IMR-90 (cell line): Measurements from ENCODE around the gene GALR1. TPM values are rescaled to one million over a fixed set of nuclear protein-coding genes. Genes with fewer than 3 reads are reported as not detected.

Source experiments
- ATAC-seq: fragments of 200-7000 bp; cut with Tn5 transposase; 2 replicates; pipeline ENCODE4 v1.9.1; 2020; ENCODE audit warnings: low read depth, mild to moderate bottlenecking, moderate library complexity
- BruUV-seq: library from RNA; stranded (reverse); fragments of 400-500 nt; replicated peaks from 2 replicates; lab custom pipeline; 2021; lab: Mats Ljungman, UMichigan
- CTCF ChIA-PET: fragments of 300-600 bp; formaldehyde crosslinking; extraction: SDS; loops from one replicate; lab custom pipeline; 2021; ENCODE audit warnings: antibody characterized with exemption; lab: Yijun Ruan, JAX
- POLR2A ChIA-PET: fragments of 300-600 bp; sonication (Branson Sonifier 250); formaldehyde crosslinking; loops from one replicate; lab custom pipeline; 2022; ENCODE audit warnings: antibody characterized with exemption; ENCODE audit not compliant: unreplicated experiment; lab: Charles Lee
- DNase-seq: peaks from one replicate; pipeline ENCODE4 v3.0.0; 2013
- H2AFZ ChIP-seq: replicated peaks from 2 replicates; pipeline ENCODE3; 2013; ENCODE audit warnings: low read length, mild to moderate bottlenecking; ENCODE audit not compliant: poor library complexity
- H2AK5ac ChIP-seq: 2 replicates; pipeline ENCODE4 v1.6.1; 2013; ENCODE audit warnings: low read depth, low read length, inconsistent platforms
- H2AK9ac ChIP-seq: replicated peaks from 2 replicates; pipeline ENCODE3; 2013; ENCODE audit warnings: mild to moderate bottlenecking, low read depth, low read length, moderate library complexity; ENCODE audit not compliant: poor library complexity
- H2BK120ac ChIP-seq: 2 replicates; pipeline ENCODE4 v1.6.1; 2013; ENCODE audit warnings: low read depth, low read length, inconsistent platforms
- H2BK15ac ChIP-seq: 3 replicates; pipeline ENCODE4 v1.6.1; 2013; ENCODE audit warnings: low read depth, low read length, inconsistent platforms
- H2BK20ac ChIP-seq: 2 replicates; pipeline ENCODE4 v1.6.1; 2013; ENCODE audit warnings: low read depth, mild to moderate bottlenecking, inconsistent platforms, low read length, moderate library complexity
- H2BK5ac ChIP-seq: 2 replicates; pipeline ENCODE4 v1.6.1; 2013; ENCODE audit warnings: mild to moderate bottlenecking, low read depth, low read length, inconsistent platforms; ENCODE audit not compliant: poor library complexity, severe bottlenecking
- H3K14ac ChIP-seq: replicated peaks from 2 replicates; pipeline ENCODE4 v1.6.1; 2013; ENCODE audit warnings: low read depth, low read length, inconsistent platforms
- H3K18ac ChIP-seq: 2 replicates; pipeline ENCODE4 v1.6.1; 2013; ENCODE audit warnings: low read depth, low read length, control low read depth
- H3K23ac ChIP-seq: 2 replicates; pipeline ENCODE4 v1.6.1; 2013; ENCODE audit warnings: low read depth, low read length, inconsistent platforms
- H3K27ac ChIP-seq: 2 replicates; pipeline ENCODE4 v1.5.1; 2013; ENCODE audit warnings: mild to moderate bottlenecking, control low read depth, low read length; ENCODE audit not compliant: insufficient read depth
- H3K27me3 ChIP-seq: 2 replicates; pipeline ENCODE4 v1.6.1; 2013; ENCODE audit warnings: low read length; ENCODE audit not compliant: control insufficient read depth, insufficient read depth
- H3K36me3 ChIP-seq: 2 replicates; pipeline ENCODE4 v1.6.1; 2013; ENCODE audit warnings: low read length, mixed read lengths; ENCODE audit not compliant: control insufficient read depth, insufficient read depth
- H3K4ac ChIP-seq: 2 replicates; pipeline ENCODE4 v1.6.1; 2013; ENCODE audit warnings: low read depth, low read length, inconsistent platforms
- H3K4me1 ChIP-seq: 2 replicates; pipeline ENCODE4 v1.6.1; 2013; ENCODE audit warnings: low read length, mixed read lengths; ENCODE audit not compliant: control insufficient read depth, insufficient read depth
- H3K4me2 ChIP-seq: 2 replicates; pipeline ENCODE4 v1.6.1; 2013; ENCODE audit warnings: low read depth, mild to moderate bottlenecking, control low read depth, low read length, moderate library complexity
- H3K4me3 ChIP-seq: 2 replicates; pipeline ENCODE4 v1.5.1; 2013; ENCODE audit warnings: low read depth, mild to moderate bottlenecking, control low read depth, low read length, moderate library complexity; ENCODE audit not compliant: insufficient read depth
- H3K56ac ChIP-seq: 2 replicates; pipeline ENCODE4 v1.6.1; 2013; ENCODE audit warnings: low read length, inconsistent platforms; ENCODE audit not compliant: insufficient read depth; ENCODE audit errors: extremely low read depth
- H3K79me1 ChIP-seq, 2 experiments: 2 replicates each; pipeline ENCODE4 v1.6.1; 2013; ENCODE audit warnings: low read length in 2 of 2, inconsistent platforms in 1 of 2, low read depth in 1 of 2
- H3K9ac ChIP-seq: 2 replicates; pipeline ENCODE4 v1.6.1; 2013; ENCODE audit warnings: low read depth, low read length, control low read depth
- H3K9me1 ChIP-seq: 2 replicates; pipeline ENCODE4 v1.6.1; 2013; ENCODE audit warnings: low read length, inconsistent platforms; ENCODE audit not compliant: insufficient read depth
- H3K9me3 ChIP-seq: 2 replicates; pipeline ENCODE4 v1.6.1; 2013; ENCODE audit warnings: low read length; ENCODE audit not compliant: control insufficient read depth, insufficient read depth
- H4K20me1 ChIP-seq: 2 replicates; pipeline ENCODE4 v1.6.1; 2013; ENCODE audit warnings: low read length, inconsistent platforms; ENCODE audit not compliant: insufficient read depth
- H4K5ac ChIP-seq: 2 replicates; pipeline ENCODE4 v1.6.1; 2013; ENCODE audit warnings: mild to moderate bottlenecking, low read depth, low read length, control low read depth
- H4K8ac ChIP-seq, 2 experiments: 2 replicates each; pipeline ENCODE4 v1.6.1; 2013; ENCODE audit warnings: low read depth in 2 of 2, low read length in 2 of 2, control low read depth in 1 of 2, inconsistent platforms in 1 of 2
- H4K91ac ChIP-seq: 2 replicates; pipeline ENCODE4 v1.6.1; 2013; ENCODE audit warnings: low read depth, low read length, inconsistent platforms; ENCODE audit not compliant: insufficient read depth
- BHLHE40 ChIP-seq: fragments of 150-350 bp; IDR thresholded peaks from 2 replicates; pipeline ENCODE4 v1.6.1; 2016; ENCODE audit warnings: mild to moderate bottlenecking, low read depth, low read length
- MAFK ChIP-seq: IDR thresholded peaks from 2 replicates; pipeline ENCODE4 v1.6.1; 2012; ENCODE audit warnings: low read depth, low read length, improper control_type of control experiment
- WGBS, 2 experiments: methylation state at CpG; one replicate each; pipeline versions ENCODE4 v1.1.5 to v1.1.7; 2013; ENCODE audit warnings: missing lambda C conversion rate in 2 of 2; ENCODE audit not compliant: insufficient read length in 1 of 2; ENCODE audit errors: extremely low coverage in 2 of 2; 5-methylcytosine and 5-hydroxymethylcytosine counted together
- dilution Hi-C: fragments of 300-500 bp; cut with HindIII; formaldehyde crosslinking; loops from one replicate; pipeline ENCODE4 v1.14.3; 2018; ENCODE audit warnings: low sequenced_read_pairs; ENCODE audit not compliant: unreplicated experiment
- in situ Hi-C: fragments of 300-500 bp; cut with MboI; formaldehyde crosslinking; loops from 3 replicates; pipeline ENCODE4 v1.14.3; 2019; ENCODE audit warnings: low sequenced_read_pairs, inconsistent platforms, mixed read lengths
- intact Hi-C: fragments of 100-400 bp; cut with micrococcal nuclease; formaldehyde crosslinking; loops from 2 replicates; pipeline ENCODE4 v1.10.0; 2022
- polyA plus RNA-seq, 3 experiments: library from polyadenylated mRNA; depleted of rRNA; stranded (reverse); fragments of >200 nt; gene quantifications; 2 replicates each; pipeline ENCODE4 v1.2.3, GENCODE V29; 2012; ENCODE audit warnings: low replicate concordance in 1 of 3
- total RNA-seq: library from RNA; depleted of rRNA; stranded (reverse); fragments of >200 nt; gene quantifications from 2 replicates; pipeline ENCODE4 v1.2.3, GENCODE V29; 2012

Gene GALR1
- total and polyA plus RNA-seq, 2 of the 4 experiments (the other 2 are of a cell fraction), result not detected

DNA sequence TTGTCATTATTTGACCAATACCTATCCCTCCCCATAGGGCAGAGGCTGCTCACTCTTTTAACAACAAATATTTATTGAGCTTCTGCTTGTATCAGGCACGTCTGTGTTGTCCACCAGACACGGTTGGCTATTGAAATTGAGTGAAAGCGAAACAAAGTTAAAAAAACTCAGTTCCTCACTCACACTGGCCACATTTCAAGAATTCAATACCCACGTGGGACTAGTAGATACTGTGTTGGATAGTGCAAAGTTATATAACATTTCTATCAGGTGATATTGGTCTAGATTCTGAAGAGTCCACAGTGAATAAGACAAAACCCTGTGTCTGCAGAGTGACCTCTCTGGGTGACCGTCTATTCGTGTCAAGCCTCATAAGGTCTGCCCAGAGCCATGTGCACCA lies 43.9 kb upstream of the GALR1 start:
- Histone ChIP-seq H3K4me3 (no peak overlapping the region), H4K5ac (no peak overlapping the region), H3K36me3 (no peaks in the 10 kb centered on the region), H3K14ac (no peak overlapping the region), H3K9me1 (peaks cover 12% of the 10 kb centered on the region; the same call in 1 of the 2 replicates), H3K4me1 (peaks cover 15% of the 10 kb centered on the region), H3K4me2 (no peak overlapping the region), H3K56ac (no peak overlapping the region), H4K20me1 (no peaks in the 10 kb centered on the region), H3K4ac (no peak overlapping the region), H2BK120ac (no peak overlapping the region), H2AK5ac (no peak overlapping the region), H3K27ac (no peak overlapping the region), H3K18ac (no peak overlapping the region), H2AFZ (no peak overlapping the region), H4K8ac (no peak overlapping the region), H3K27me3 (no peaks in the 10 kb centered on the region), H3K9me3 (no peaks in the 10 kb centered on the region), H4K91ac (no peak overlapping the region), H3K9ac (no peak overlapping the region), H2BK15ac (no peak overlapping the region), H3K23ac (no peak overlapping the region), H3K79me1 (no peaks in the 10 kb centered on the region), H2BK5ac (no peak overlapping the region), H2AK9ac (no peak overlapping the region), H2BK20ac (no peak overlapping the region)
- ChIA-PET POLR2A (no interaction called here), CTCF (no interaction called here)
- no peak for DNase-seq
- dilution Hi-C loops, result no loop called here
- no peak for ATAC-seq
- intact Hi-C loops, result loop anchor here (5.0 kb wide), 1 partner anchor 78 kb away; no protein-coding TSS in a partner anchor
- no CpG with 5 or more reads among the region's 6 CpGs for WGBS, 2 experiments
- in situ Hi-C loops, result loop anchor here (5.0 to 25.0 kb wide), 3 partner anchors 138 to 393 kb away; partner anchors contain the start of gene ZNF236
- TF ChIP-seq MAFK (no peak), BHLHE40 (no peak)
- BruUV-seq, result no TSS peak
